ENCODE results near the gene ARAP2. TPM values are rescaled to one million over a fixed set of nuclear protein-coding genes. Genes with fewer than 3 reads are reported as not detected.

The ARAP2 gene
- total and polyA plus RNA-seq, 10 donors, result 6.8 to 161 (median 69.6) TPM

GRCh38 chr4:36130641-36131040 is 113.7 kb downstream of the ARAP2 start:
- TF ChIP-seq POLR2A (IDR thresholded peaks at IDR 0.05) (no peak), POLR2AphosphoS5 (IDR thresholded peaks at IDR 0.05) (no peak), CTCF (IDR thresholded peaks at IDR 0.05 in 8 of 11, conservative IDR thresholded peaks at IDR 0.05 in 3 of 11) (no peak)
- Histone ChIP-seq H3K9me3 (no peaks in the 10 kb centered on the region), H3K27ac (no peak overlapping the region), H3K36me3 (peaks cover 0 to 85% (median 21%) of the 10 kb centered on the region in 6 donors), H3K4me3 (no peak overlapping the region), H3K4me1 (peaks cover 0 to 18% (median 0%) of the 10 kb centered on the region in 6 donors), H3K27me3 (replicated peaks in 1 of 7) (no peaks in the 10 kb centered on the region)
- intact Hi-C loops (cut with DNase I; ENCODE audit: low total_unique reads), result no loop called here
- 93 to 97% (median 95%) methylated on average over 3 of the region's 3 CpGs for WGBS, 5 donors
- DNase-seq, result no peak

- Histone ChIP-seq H3K4me1 (peaks cover 0 to 15% (median 0%) of the 10 kb centered on the region in 6 donors), H3K36me3 (peaks cover 0 to 97% (median 32%) of the 10 kb centered on the region in 6 donors), H3K9me3 (no peaks in the 10 kb centered on the region), H3K27me3 (replicated peaks in 1 of 7) (no peaks in the 10 kb centered on the region), H3K27ac (peak overlapping the region in 1 of 8 donors; percentile 65), H3K4me3 (no peak overlapping the region)
- 52 to 84% (median 60%) methylated on average over 2 of the region's 2 CpGs for WGBS, 5 donors
- no peak for DNase-seq
- TF ChIP-seq POLR2AphosphoS5 (IDR thresholded peaks at IDR 0.05), result no peak
- TF ChIP-seq CTCF (IDR thresholded peaks at IDR 0.05 in 8 of 11, conservative IDR thresholded peaks at IDR 0.05 in 3 of 11), result no peak
- no peak for TF ChIP-seq POLR2A (IDR thresholded peaks at IDR 0.05)
- intact Hi-C loops (cut with DNase I; ENCODE audit: low total_unique reads), result no loop called here
These were observed 115.6 kb downstream of the ARAP2 start for GRCh38 chr4:36128689-36129088.

- Histone ChIP-seq H3K27me3 (replicated peaks in 1 of 7) (no peaks in the 10 kb centered on the region), H3K4me1 (peaks cover 0 to 4% (median 0%) of the 10 kb centered on the region in 6 donors), H3K9me3 (no peaks in the 10 kb centered on the region), H3K27ac (peak overlapping the region in 3 of 8 donors; percentile 53 to 74 (median 64)), H3K4me3 (no peak overlapping the region), H3K36me3 (peaks cover 4 to 98% (median 40%) of the 10 kb centered on the region in 6 donors)
- intact Hi-C loops (cut with DNase I; ENCODE audit: low total_unique reads), result no loop called here
- DNase-seq, result no peak
- TF ChIP-seq POLR2AphosphoS5 (IDR thresholded peaks at IDR 0.05), result no peak
- TF ChIP-seq CTCF (IDR thresholded peaks at IDR 0.05 in 8 of 11, conservative IDR thresholded peaks at IDR 0.05 in 3 of 11), result no peak
- TF ChIP-seq POLR2A (IDR thresholded peaks at IDR 0.05), result no peak
- 54 to 75% (median 70%) methylated on average over 1 of the region's 1 CpG for WGBS, 5 donors
These were observed 120.4 kb downstream of the ARAP2 start for GRCh38 chr4:36123906-36124305.

GRCh38 chr4:36115312-36115711 is 129.0 kb downstream of the ARAP2 start:
- intact Hi-C loops (cut with DNase I; ENCODE audit: low total_unique reads), result no loop called here
- WGBS, 5 donors, result 32 to 58% (median 40%) methylated on average over 3 of the region's 3 CpGs
- Histone ChIP-seq H3K9me3 (no peaks in the 10 kb centered on the region), H3K27ac (peak overlapping the region in 2 of 8 donors; percentile 21 to 49), H3K36me3 (peaks cover 0 to 85% (median 14%) of the 10 kb centered on the region in 6 donors), H3K27me3 (replicated peaks in 1 of 7) (no peaks in the 10 kb centered on the region), H3K4me1 (peaks cover 0 to 11% (median 0%) of the 10 kb centered on the region in 6 donors), H3K4me3 (no peak overlapping the region)
- DNase-seq, result no peak
- TF ChIP-seq CTCF (IDR thresholded peaks at IDR 0.05 in 8 of 11, conservative IDR thresholded peaks at IDR 0.05 in 3 of 11) (no peak), POLR2A (IDR thresholded peaks at IDR 0.05) (no peak), POLR2AphosphoS5 (IDR thresholded peaks at IDR 0.05) (no peak)

Measured in spleen (tissue), 11 donors.